Bone marrow (tissue), 2 donors: Measurements from ENCODE around the gene AFF3.
"Not testable (repeated sequence)": the region's sequence is repeated elsewhere in the genome, so short reads cannot be mapped to it uniquely, and the experiment has no call there.

ENCODE experiments used
- DNase-seq, 2 donors: peaks; one replicate each; lab custom pipeline; 2025; lab: John Stamatoyannopoulos, UW

The AFF3 gene

DNA sequence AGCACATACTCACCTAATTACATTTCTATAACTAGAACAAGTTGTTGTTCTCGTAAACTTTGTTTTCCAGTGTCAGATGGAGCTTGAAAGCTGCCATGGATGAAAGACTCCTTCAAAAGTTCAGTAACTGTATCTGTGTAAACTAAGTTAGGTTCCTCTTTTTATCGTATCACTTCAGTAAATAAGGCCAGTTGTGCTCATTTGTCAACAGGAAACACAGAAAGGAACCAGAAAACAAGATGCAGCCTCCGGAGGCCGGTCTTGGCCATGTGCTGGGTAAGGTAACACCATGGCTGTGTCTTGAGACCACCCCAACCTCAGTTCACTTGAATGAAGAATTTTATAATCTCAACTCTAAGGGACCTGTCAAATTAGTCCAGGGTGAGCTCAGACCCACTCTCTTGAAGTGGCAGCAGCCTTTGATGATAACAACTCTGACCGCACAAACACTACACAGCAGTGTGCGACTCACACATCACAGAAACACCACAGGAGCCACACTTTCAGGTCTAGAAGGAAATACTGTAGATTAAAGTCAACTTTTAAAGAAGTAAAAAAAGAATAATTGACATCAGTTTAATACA is 213.8 kb downstream of the AFF3 start:
- no peak for DNase-seq

DNA sequence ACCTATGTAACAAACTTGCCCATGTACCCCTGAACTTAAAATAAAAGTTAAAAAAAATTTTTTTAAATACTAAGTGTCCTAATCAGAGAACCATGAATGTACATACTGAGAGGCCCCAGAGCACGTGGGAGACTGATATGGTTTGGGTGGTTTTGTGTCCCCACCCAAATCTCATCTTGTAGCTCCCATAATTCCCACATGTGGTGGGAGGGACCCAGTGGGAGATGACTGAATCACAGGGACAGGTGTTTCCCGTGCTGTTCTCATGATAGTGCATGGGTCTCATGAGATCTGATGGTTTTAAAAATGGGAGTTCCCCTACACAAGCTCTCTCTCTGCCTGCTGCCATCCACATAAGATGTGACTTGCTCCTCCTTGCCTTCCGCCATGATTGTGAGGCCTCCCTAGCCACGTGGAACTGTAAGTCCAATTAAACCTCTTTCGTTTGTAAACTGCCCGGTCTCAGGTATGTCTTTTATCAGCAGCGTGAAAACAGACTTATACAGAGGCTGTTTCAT is 214.6 kb downstream of the AFF3 start:
- DNase-seq, result not testable (repeated sequence)

- no peak for DNase-seq
Measured at GRCh38 chr2:99926986-99927385, 215.4 kb downstream of the AFF3 start.

DNA sequence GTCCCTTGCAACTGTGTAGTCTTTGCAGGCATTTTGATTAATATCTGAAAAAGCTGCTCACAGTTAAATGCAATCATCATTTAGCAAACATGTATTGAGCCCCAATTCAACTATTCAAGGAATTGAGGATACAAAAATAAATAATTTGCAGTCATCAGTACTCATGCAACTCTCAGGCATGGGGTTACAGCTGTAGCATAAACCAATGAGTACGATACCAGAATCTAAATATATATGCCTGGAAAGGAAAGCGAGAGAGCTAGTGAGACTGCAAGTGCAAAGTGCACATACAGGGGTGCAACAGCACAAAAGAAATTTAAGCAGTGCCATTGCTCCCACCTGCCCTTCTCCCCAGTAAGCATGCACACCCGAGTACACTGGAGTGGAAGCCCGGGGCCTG is 216.4 kb downstream of the AFF3 start:
- DNase-seq, result no peak

DNA sequence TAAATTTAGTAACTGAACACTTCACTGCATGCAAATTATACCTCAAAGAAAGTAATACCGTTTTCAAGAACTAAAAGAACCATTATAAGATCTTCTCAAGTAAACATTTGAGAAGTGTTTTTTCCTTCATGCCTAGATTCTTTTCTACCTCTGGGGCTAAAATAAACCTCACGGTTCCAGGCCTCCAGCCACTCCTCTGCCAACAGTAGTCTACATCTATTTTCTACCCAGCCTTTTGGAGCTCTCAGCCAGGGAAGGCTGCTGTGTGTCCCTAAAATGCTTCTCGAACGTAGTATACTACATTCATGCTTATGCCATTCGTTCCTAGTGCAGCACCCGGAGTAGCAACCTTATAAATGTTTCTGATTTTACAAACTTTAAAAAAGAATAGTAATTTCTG is 219.7 kb downstream of the AFF3 start:
- no peak for DNase-seq

GRCh38 chr2:99921903-99922302 is 220.5 kb downstream of the AFF3 start:
- no peak for DNase-seq

- no peak for DNase-seq
Measured at GRCh38 chr2:99918389-99918788, 224.0 kb downstream of the AFF3 start.

- no peak for DNase-seq
Measured at GRCh38 chr2:99915108-99915675, 227.2 kb downstream of the AFF3 start.

DNA sequence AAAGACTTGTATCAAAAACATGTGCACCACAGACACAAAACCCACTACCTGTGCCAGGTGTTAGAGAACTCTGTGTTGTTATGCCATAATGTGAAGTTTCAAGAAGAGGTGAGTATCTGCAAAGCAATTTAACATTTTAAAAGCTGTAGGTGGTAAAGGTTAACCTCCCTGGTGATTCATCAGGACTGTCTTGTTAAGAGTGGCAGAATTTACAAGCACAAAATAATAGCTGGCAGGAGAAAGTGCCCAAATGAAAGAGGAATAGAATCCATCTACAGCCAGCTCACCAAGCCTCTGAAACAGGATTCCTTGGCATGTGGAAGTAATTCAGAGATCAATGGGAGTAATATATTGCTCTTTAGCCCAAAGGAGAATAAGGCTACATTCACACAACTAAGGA is 230.7 kb downstream of the AFF3 start:
- DNase-seq, result no peak

GRCh38 chr2:99910902-99911301 is 231.5 kb downstream of the AFF3 start:
- DNase-seq, result no peak

- no peak for DNase-seq
Measured at GRCh38 chr2:99905636-99906035, 236.8 kb downstream of the AFF3 start.

DNA sequence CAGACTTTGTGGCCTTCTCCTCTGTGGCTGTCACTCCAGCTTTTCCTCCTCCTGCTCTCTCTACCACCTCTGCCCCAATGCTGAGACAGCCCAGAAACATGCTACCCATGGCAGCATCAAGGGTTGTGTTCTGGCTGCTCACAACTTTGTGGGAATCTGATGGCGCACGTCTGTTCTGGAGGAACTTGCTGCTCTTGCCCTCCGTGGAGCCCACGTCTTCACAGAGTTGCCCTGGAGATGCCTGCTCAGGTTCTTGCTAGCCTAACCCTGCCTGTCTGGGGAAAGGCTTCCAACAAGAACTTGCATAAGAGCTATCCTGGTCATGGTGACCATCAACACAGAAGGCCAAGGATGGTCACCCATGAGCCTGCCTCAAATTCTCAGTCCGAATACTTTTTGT is 237.4 kb downstream of the AFF3 start:
- no peak for DNase-seq

GRCh38 chr2:99903981-99904380 is 238.4 kb downstream of the AFF3 start:
- DNase-seq, result no peak

- DNase-seq, result no peak
Measured at GRCh38 chr2:99900556-99900955, 241.8 kb downstream of the AFF3 start.

- no peak for DNase-seq
Measured at GRCh38 chr2:99899882-99900281, 242.5 kb downstream of the AFF3 start.

- DNase-seq, result no peak
Measured at GRCh38 chr2:99899058-99899855, 243.1 kb downstream of the AFF3 start.

DNA sequence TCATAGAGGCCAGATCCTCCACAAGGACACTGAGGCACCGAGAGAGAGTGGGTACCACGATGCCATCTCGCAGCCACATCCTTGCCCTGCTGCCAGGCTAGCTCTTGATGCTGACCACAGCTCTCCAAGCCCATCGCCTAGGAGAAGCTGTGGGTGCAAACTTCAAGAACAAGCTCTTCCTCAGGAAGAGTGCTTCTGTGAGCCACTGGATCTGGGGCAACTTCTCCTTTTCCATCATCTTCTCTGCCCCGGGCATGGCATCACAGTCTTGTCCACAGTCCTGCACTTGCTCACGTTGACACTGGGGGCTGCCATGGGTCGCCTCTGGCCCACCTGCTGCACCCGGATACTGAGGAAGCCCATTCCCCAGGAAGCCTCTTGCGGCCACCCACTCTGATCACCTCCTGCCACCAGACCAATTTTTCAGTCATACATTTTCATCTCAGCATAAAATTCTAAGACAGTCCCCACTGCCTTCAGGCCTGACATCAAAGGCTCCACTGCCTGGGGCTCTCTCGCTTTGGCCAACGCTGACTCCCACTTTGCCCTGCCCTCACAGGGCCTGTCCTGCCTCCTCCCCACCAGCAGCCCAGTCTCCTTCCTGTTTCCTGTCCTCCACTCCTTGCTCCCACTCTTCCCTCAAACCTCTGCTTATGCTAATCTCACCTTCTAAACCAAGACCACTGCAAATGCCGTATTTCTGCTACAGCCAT is 243.9 kb downstream of the AFF3 start:
- DNase-seq, result no peak

DNA sequence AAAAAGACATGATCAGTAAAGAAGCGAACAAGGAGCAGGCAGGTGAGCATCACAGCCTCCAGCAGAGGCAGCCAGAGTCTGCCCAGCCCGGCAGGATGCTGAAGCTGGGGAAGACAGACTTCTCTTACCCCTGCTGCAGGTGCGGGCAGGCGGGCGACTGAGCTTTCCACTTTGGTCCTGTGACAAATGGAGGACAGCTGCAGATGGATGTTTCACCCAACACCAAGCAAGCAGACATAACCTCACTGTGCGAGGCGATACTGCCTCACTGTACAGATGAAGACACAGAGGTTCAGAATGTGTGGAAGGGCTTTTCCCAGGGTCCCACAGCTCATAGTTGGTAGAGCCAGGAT is 251.0 kb downstream of the AFF3 start:
- DNase-seq, result no peak

GRCh38 chr2:99890568-99891427 is 251.6 kb downstream of the AFF3 start:
- DNase-seq, result no peak

- DNase-seq, result no peak
Measured at GRCh38 chr2:99888617-99889016, 253.8 kb downstream of the AFF3 start.

DNA sequence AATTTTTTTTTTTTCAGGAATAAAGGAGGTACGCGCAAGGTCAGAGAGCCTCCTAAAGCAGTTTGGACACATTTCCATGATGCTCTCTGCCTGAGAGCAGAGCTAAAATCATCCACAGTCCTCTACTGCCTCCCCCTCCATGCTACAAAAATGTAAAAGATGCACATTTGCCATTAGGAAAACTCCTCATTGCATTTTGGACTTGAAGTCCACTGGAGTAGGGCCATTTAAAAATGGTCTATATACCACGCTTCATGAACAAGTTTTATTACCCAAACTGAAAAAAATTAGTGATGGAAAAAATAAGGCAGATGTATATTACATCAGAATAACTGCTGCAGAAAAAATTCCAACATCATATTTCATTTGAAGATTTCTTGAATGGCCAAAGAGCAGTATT is 256.0 kb downstream of the AFF3 start:
- DNase-seq, result no peak

DNA sequence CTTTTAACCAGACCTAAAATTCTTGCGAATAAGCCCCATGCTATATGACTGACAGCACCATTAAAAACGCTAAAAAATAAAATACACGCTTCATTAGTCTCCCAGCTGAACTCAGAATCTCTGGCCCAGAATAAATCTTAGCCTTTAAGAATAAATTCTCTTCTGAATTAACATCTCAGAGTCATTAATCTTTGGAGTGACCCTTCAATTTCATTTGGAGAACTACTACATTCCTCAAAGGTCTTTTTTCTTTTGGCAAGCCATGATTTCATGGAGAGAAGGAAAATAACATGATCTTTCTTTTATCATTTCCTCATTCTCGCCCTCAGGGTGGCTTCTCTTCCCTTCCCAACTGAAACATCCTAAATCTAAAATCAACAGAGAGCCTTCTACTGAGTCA is 259.0 kb downstream of the AFF3 start:
- DNase-seq, result no peak
